Measurements from ENCODE around the gene KCNT2. TPM values are rescaled to one million over a fixed set of nuclear protein-coding genes. Genes with fewer than 3 reads are reported as not detected.

The KCNT2 gene
- polyA plus RNA-seq, 1 donor from 2014 or later: 21.4 TPM

DNA sequence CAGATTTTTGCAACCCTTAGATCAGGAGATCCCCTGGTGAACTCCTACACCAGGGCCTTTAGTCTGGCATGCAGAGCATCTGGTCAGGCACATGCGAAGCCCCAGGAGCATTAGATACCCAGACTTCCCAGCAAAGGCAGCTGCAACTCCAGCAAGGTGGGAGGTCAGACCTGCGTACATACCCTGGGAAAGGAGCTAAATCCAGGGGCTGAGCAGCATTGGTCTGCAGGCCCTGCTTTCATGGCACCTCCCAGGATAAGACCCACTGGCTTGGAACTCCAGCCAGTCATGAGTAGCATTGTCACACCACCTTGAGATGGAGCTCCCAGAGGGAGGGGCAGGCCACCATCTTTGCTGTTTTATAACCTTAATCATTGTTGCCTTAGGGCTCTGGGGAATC, 92.3 kb downstream of the KCNT2 start:
- H3K9me3 ChIP-seq (ENCODE audit: low read length): no peaks in the 10 kb centered on the region
- no peak for TF ChIP-seq EP300 (conservative IDR thresholded peaks at IDR 0.05; ENCODE audit: poor library complexity, severe bottlenecking)
- no peak for TF ChIP-seq MXI1 (conservative IDR thresholded peaks at IDR 0.05; ENCODE audit: poor library complexity, severe bottlenecking)
- TF ChIP-seq RAD21 (conservative IDR thresholded peaks at IDR 0.05): no peak
- H3K27me3 ChIP-seq (ENCODE audit: insufficient read depth, low read depth, low read length): no peaks in the 10 kb centered on the region
- no peak overlapping the region for H3K27ac ChIP-seq (ENCODE audit: low read length)
- no peak overlapping the region for H3K4me2 ChIP-seq (ENCODE audit: low read length)
- H3K9me2 ChIP-seq (ENCODE audit: insufficient read depth, low read length): no peaks in the 10 kb centered on the region
- H4K20me1 ChIP-seq (ENCODE audit: insufficient read depth): no peaks in the 10 kb centered on the region
- H3K9ac ChIP-seq (ENCODE audit: low read length): no peak overlapping the region
- no peaks in the 10 kb centered on the region for H3F3A ChIP-seq (ENCODE audit: insufficient read depth, low read length, poor library complexity, severe bottlenecking)
- no peak overlapping the region for H2AFZ ChIP-seq (ENCODE audit: low read depth, low read length)
- H3K4me3 ChIP-seq (ENCODE audit: low read length): no peak overlapping the region
- H3K36me3 ChIP-seq (ENCODE audit: insufficient read depth, low read length): no peaks in the 10 kb centered on the region
- H3K79me2 ChIP-seq (replicated peaks; ENCODE audit: insufficient read depth, low read length): peaks cover 4% of the 10 kb centered on the region

DNA sequence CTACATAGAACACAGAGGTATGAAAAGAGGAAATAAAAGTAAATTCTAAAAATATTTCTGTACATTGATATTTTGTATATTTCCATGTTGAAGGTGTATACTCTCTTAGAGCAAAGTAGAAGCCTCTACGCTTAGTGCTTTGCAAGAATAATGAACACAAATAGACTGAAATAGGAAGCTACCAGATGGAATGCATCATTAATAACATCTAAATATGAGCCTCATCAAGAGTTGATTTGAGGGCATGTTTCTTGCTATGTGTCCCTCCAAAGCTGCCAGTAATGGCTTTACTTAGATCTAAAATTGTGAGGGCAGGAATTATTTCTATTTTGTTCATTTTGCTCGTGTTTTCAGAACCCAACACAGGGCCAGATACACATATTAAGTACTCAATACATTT, 94.4 kb downstream of the KCNT2 start:
- H2AFZ ChIP-seq (ENCODE audit: low read depth, low read length): no peak overlapping the region
- H4K20me1 ChIP-seq (ENCODE audit: insufficient read depth): no peaks in the 10 kb centered on the region
- no peak overlapping the region for H3K4me2 ChIP-seq (ENCODE audit: low read length)
- no peaks in the 10 kb centered on the region for H3K27me3 ChIP-seq (ENCODE audit: insufficient read depth, low read depth, low read length)
- no peaks in the 10 kb centered on the region for H3K36me3 ChIP-seq (ENCODE audit: insufficient read depth, low read length)
- H3F3A ChIP-seq (ENCODE audit: insufficient read depth, low read length, poor library complexity, severe bottlenecking): no peaks in the 10 kb centered on the region
- no peak overlapping the region for H3K4me3 ChIP-seq (ENCODE audit: low read length)
- no peaks in the 10 kb centered on the region for H3K9me2 ChIP-seq (ENCODE audit: insufficient read depth, low read length)
- TF ChIP-seq SMC3 (conservative IDR thresholded peaks at IDR 0.05; ENCODE audit: poor library complexity): no peak
- TF ChIP-seq, protein P1, sequence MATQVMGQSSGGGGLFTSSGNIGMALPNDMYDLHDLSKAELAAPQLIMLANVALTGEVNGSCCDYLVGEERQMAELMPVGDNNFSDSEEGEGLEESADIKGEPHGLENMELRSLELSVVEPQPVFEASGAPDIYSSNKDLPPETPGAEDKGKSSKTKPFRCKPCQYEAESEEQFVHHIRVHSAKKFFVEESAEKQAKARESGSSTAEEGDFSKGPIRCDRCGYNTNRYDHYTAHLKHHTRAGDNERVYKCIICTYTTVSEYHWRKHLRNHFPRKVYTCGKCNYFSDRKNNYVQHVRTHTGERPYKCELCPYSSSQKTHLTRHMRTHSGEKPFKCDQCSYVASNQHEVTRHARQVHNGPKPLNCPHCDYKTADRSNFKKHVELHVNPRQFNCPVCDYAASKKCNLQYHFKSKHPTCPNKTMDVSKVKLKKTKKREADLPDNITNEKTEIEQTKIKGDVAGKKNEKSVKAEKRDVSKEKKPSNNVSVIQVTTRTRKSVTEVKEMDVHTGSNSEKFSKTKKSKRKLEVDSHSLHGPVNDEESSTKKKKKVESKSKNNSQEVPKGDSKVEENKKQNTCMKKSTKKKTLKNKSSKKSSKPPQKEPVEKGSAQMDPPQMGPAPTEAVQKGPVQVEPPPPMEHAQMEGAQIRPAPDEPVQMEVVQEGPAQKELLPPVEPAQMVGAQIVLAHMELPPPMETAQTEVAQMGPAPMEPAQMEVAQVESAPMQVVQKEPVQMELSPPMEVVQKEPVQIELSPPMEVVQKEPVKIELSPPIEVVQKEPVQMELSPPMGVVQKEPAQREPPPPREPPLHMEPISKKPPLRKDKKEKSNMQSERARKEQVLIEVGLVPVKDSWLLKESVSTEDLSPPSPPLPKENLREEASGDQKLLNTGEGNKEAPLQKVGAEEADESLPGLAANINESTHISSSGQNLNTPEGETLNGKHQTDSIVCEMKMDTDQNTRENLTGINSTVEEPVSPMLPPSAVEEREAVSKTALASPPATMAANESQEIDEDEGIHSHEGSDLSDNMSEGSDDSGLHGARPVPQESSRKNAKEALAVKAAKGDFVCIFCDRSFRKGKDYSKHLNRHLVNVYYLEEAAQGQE (IDR thresholded peaks at IDR 0.05; ENCODE audit: borderline replicate concordance): no peak
- TF ChIP-seq CTCF (IDR thresholded peaks at IDR 0.05; ENCODE audit: poor library complexity, severe bottlenecking): no peak
- no peak for TF ChIP-seq EZH2 (IDR thresholded peaks at IDR 0.05; ENCODE audit: borderline replicate concordance, insufficient read depth, low read length, poor library complexity, severe bottlenecking)
- no peak for TF ChIP-seq EP300 (conservative IDR thresholded peaks at IDR 0.05; ENCODE audit: poor library complexity, severe bottlenecking)
- TF ChIP-seq POLR2AphosphoS5 (IDR thresholded peaks at IDR 0.05): no peak
- no peak for TF ChIP-seq MXI1 (conservative IDR thresholded peaks at IDR 0.05; ENCODE audit: poor library complexity, severe bottlenecking)
- TF ChIP-seq RAD21 (conservative IDR thresholded peaks at IDR 0.05): no peak
- no peak for TF ChIP-seq TAF1 (IDR thresholded peaks at IDR 0.05; ENCODE audit: low read depth)
- no peaks in the 10 kb centered on the region for H3K9me3 ChIP-seq (ENCODE audit: low read length)
- H3K9ac ChIP-seq (ENCODE audit: low read length): no peak overlapping the region
- H3K27ac ChIP-seq (ENCODE audit: low read length): no peak overlapping the region
- no peaks in the 10 kb centered on the region for H3K79me2 ChIP-seq (replicated peaks; ENCODE audit: insufficient read depth, low read length)

GRCh38 chr1:196510451-196510850, 97.8 kb downstream of the KCNT2 start:
- no peaks in the 10 kb centered on the region for H3F3A ChIP-seq (ENCODE audit: insufficient read depth, low read length, poor library complexity, severe bottlenecking)

More at GRCh38 chr1:196510451-196510850, 97.8 kb downstream of the KCNT2 start:
- no peaks in the 10 kb centered on the region for H4K20me1 ChIP-seq (ENCODE audit: insufficient read depth)
- H3K79me2 ChIP-seq (replicated peaks; ENCODE audit: insufficient read depth, low read length): no peaks in the 10 kb centered on the region
- H3K9me3 ChIP-seq (ENCODE audit: low read length): no peaks in the 10 kb centered on the region
- H3K9ac ChIP-seq (ENCODE audit: low read length): no peak overlapping the region
- H3K9me2 ChIP-seq (ENCODE audit: insufficient read depth, low read length): no peaks in the 10 kb centered on the region
- H2AFZ ChIP-seq (ENCODE audit: low read depth, low read length): no peak overlapping the region
- no peak overlapping the region for H3K4me2 ChIP-seq (ENCODE audit: low read length)
- H3K27me3 ChIP-seq (ENCODE audit: insufficient read depth, low read depth, low read length): no peaks in the 10 kb centered on the region
- no peaks in the 10 kb centered on the region for H3K36me3 ChIP-seq (ENCODE audit: insufficient read depth, low read length)
- H3K4me3 ChIP-seq (ENCODE audit: low read length): peak overlapping the region; percentile 3
- H3K27ac ChIP-seq (ENCODE audit: low read length): no peak overlapping the region
- no peak for TF ChIP-seq EP300 (conservative IDR thresholded peaks at IDR 0.05; ENCODE audit: poor library complexity, severe bottlenecking)
- no peak for TF ChIP-seq SMC3 (conservative IDR thresholded peaks at IDR 0.05; ENCODE audit: poor library complexity)
- no peak for TF ChIP-seq MXI1 (conservative IDR thresholded peaks at IDR 0.05; ENCODE audit: poor library complexity, severe bottlenecking)
- TF ChIP-seq, protein P1 (IDR thresholded peaks at IDR 0.05; ENCODE audit: borderline replicate concordance): no peak
- no peak for TF ChIP-seq EZH2 (IDR thresholded peaks at IDR 0.05; ENCODE audit: borderline replicate concordance, insufficient read depth, low read length, poor library complexity, severe bottlenecking)
- no peak for TF ChIP-seq CTCF (IDR thresholded peaks at IDR 0.05; ENCODE audit: poor library complexity, severe bottlenecking)
- no peak for TF ChIP-seq RAD21 (conservative IDR thresholded peaks at IDR 0.05)
- no peak for TF ChIP-seq TAF1 (IDR thresholded peaks at IDR 0.05; ENCODE audit: low read depth)
- TF ChIP-seq POLR2AphosphoS5 (IDR thresholded peaks at IDR 0.05): no peak

Data from neural cell (in vitro differentiated cells).